Panc1 (cell line): Measurements from ENCODE around the gene NPFFR2. TPM values are rescaled to one million over a fixed set of nuclear protein-coding genes. Genes with fewer than 3 reads are reported as not detected.

Source experiments
- ATAC-seq: fragments of 200-7000 bp; cut with Tn5 transposase; 2 replicates; pipeline ENCODE4 v1.9.1; 2020; ENCODE audit warnings: mild to moderate bottlenecking, moderate library complexity
- BruUV-seq: library from RNA; stranded (reverse); fragments of 400-500 nt; replicated peaks from 2 replicates; lab custom pipeline; 2021; lab: Mats Ljungman, UMichigan
- CTCF ChIA-PET: fragments of 300-600 bp; sonication (Branson Sonifier 250); formaldehyde crosslinking; loops from one replicate; lab custom pipeline; 2022; ENCODE audit warnings: antibody characterized with exemption; lab: Charles Lee
- POLR2A ChIA-PET: fragments of 300-600 bp; sonication (Branson Sonifier 250); formaldehyde crosslinking; loops from one replicate; lab custom pipeline; 2022; ENCODE audit warnings: antibody characterized with exemption; lab: Charles Lee
- DNase-seq: peaks from one replicate; pipeline ENCODE4 v3.0.0-alpha.2; 2010; ENCODE audit warnings: low read depth, low spot score
- H3K27ac ChIP-seq: 2 replicates; pipeline ENCODE4 v1.5.1; 2011; ENCODE audit warnings: mild to moderate bottlenecking, low read length, inconsistent platforms
- H3K27me3 ChIP-seq: fragments of 200-500 bp; sonication (Bioruptor generic); 2 replicates; pipeline ENCODE4 v1.6.0; 2014; ENCODE audit warnings: low read length, inconsistent platforms; ENCODE audit not compliant: control insufficient read depth, insufficient read depth
- H3K36me3 ChIP-seq: fragments of 200-500 bp; sonication (Bioruptor generic); 2 replicates; pipeline ENCODE4 v1.5.1; 2014; ENCODE audit warnings: inconsistent platforms, mild to moderate bottlenecking, low read length, moderate library complexity; ENCODE audit not compliant: control insufficient read depth, insufficient read depth
- H3K4me1 ChIP-seq: 2 replicates; pipeline ENCODE4 v1.5.1; 2011; ENCODE audit warnings: inconsistent platforms, mild to moderate bottlenecking, low read length, moderate library complexity; ENCODE audit not compliant: control insufficient read depth, insufficient read depth
- H3K4me3 ChIP-seq, 2 experiments: 2 replicates each; pipeline ENCODE4 v1.5.1; 2011 to 2012; ENCODE audit warnings: low read depth in 2 of 2, low read length in 2 of 2, mild to moderate bottlenecking in 2 of 2, inconsistent platforms in 1 of 2, moderate library complexity in 1 of 2
- H3K9me3 ChIP-seq: fragments of 200-500 bp; sonication (Bioruptor generic); 2 replicates; pipeline ENCODE4 v1.5.1; 2014; ENCODE audit warnings: low read depth, mild to moderate bottlenecking, inconsistent platforms, low read length, moderate library complexity; ENCODE audit not compliant: control insufficient read depth, insufficient read depth
- CTCF ChIP-seq: fragments of 450-650 bp; IDR thresholded peaks from 2 replicates; pipeline ENCODE4 v1.5.1; 2017; ENCODE audit warnings: mild to moderate bottlenecking
- POLR2AphosphoS5 ChIP-seq: IDR thresholded peaks from 2 replicates; pipeline ENCODE4 v1.6.1; 2012; ENCODE audit warnings: mild to moderate bottlenecking, low read depth, low read length, moderate library complexity
- REST ChIP-seq, 2 experiments: IDR thresholded peaks; 2 replicates each; pipeline ENCODE4 v1.6.1; 2011 to 2012; ENCODE audit warnings: low read depth in 2 of 2, control low read depth in 1 of 2, low read length in 1 of 2, mild to moderate bottlenecking in 1 of 2, moderate library complexity in 1 of 2; ENCODE audit not compliant: insufficient read depth in 1 of 2
- SIN3A ChIP-seq: IDR thresholded peaks from 2 replicates; pipeline ENCODE4 v1.6.1; 2012; ENCODE audit warnings: low read depth, mild to moderate bottlenecking, low read length, moderate library complexity, borderline replicate concordance; ENCODE audit not compliant: insufficient read depth
- TCF7L2 ChIP-seq: IDR thresholded peaks from 2 replicates; pipeline ENCODE4 v1.6.1; 2011; ENCODE audit warnings: mild to moderate bottlenecking, low read depth, low read length, inconsistent platforms
- in situ Hi-C: cut with HindIII; loops from 2 replicates; pipeline ENCODE4 v1.10.0; 2016; ENCODE audit warnings: low sequenced_read_pairs, low pct_unique_long_range_greater_than_20kb
- intact Hi-C: fragments of 100-400 bp; cut with micrococcal nuclease; formaldehyde crosslinking; loops from one replicate; pipeline ENCODE4 v1.10.0; 2022; ENCODE audit not compliant: unreplicated experiment
- total RNA-seq: library from RNA; stranded (reverse); gene quantifications from one replicate; pipeline ENCODE4 v1.2.1, GENCODE V29; 2021; ENCODE audit not compliant: unreplicated experiment

The NPFFR2 gene
- total RNA-seq, 1 experiment from 2014 or later: not detected

- in situ Hi-C loops: no loop called here
These were observed 162.2 kb downstream of the NPFFR2 start for GRCh38 chr4:72194046-72194445.

GRCh38 chr4:72194453-72194852, 162.7 kb downstream of the NPFFR2 start:
- Histone ChIP-seq H3K4me3 (no peak overlapping the region), H3K27ac (no peak overlapping the region), H3K27me3 (no peaks in the 10 kb centered on the region), H3K4me1 (no peaks in the 10 kb centered on the region), H3K9me3 (no peaks in the 10 kb centered on the region), H3K36me3 (no peaks in the 10 kb centered on the region)
- POLR2A ChIA-PET: no interaction called here
- in situ Hi-C loops (no loop called here), intact Hi-C loops (no loop called here)
- ATAC-seq: no peak
- CTCF ChIA-PET: no interaction called here
- DNase-seq: no peak
- no TSS peak for BruUV-seq
- TF ChIP-seq SIN3A (no peak), REST (IDR thresholded peaks at IDR 0.05; ENCODE audit: insufficient read depth in 1 of 2, low read depth in 2 of 2, low read length in 1 of 2) (no peak), CTCF (no peak), POLR2AphosphoS5 (no peak), TCF7L2 (no peak)

More at GRCh38 chr4:72194046-72194445, 162.2 kb downstream of the NPFFR2 start:
- Histone ChIP-seq H3K4me1 (no peaks in the 10 kb centered on the region), H3K27ac (no peak overlapping the region), H3K9me3 (no peaks in the 10 kb centered on the region), H3K27me3 (no peaks in the 10 kb centered on the region), H3K4me3 (no peak overlapping the region), H3K36me3 (no peaks in the 10 kb centered on the region)
- TF ChIP-seq TCF7L2 (no peak), SIN3A (no peak), REST (IDR thresholded peaks at IDR 0.05; ENCODE audit: insufficient read depth in 1 of 2, low read depth in 2 of 2, low read length in 1 of 2) (no peak)
- BruUV-seq: no TSS peak
- ATAC-seq (no peak), DNase-seq (no peak)
- ChIA-PET CTCF (no interaction called here), POLR2A (no interaction called here)
- intact Hi-C loops: no loop called here

Other genes with a start within 250 kb of the NPFFR2 start
- 0.31 TPM for gene GC, start 247.9 kb upstream of the NPFFR2 start, total RNA-seq